B cell (primary cell): ENCODE results near the gene MOB3C.

ENCODE experiments used
- EZH2 ChIP-seq: IDR thresholded peaks from 2 replicates; pipeline ENCODE4 v1.6.1; 2012; ENCODE audit warnings: borderline replicate concordance, low read depth, mild to moderate bottlenecking, moderate library complexity, low read length; ENCODE audit not compliant: insufficient read depth, poor library complexity, severe bottlenecking
- TF ChIP-seq, protein P1 (sequence below): fragments of 200-600 bp; IDR thresholded peaks from one replicate; pipeline ENCODE4 v1.8.0; 2022; ENCODE audit warnings: antibody characterized with exemption, mild to moderate bottlenecking

- TF ChIP-seq, protein P1, sequence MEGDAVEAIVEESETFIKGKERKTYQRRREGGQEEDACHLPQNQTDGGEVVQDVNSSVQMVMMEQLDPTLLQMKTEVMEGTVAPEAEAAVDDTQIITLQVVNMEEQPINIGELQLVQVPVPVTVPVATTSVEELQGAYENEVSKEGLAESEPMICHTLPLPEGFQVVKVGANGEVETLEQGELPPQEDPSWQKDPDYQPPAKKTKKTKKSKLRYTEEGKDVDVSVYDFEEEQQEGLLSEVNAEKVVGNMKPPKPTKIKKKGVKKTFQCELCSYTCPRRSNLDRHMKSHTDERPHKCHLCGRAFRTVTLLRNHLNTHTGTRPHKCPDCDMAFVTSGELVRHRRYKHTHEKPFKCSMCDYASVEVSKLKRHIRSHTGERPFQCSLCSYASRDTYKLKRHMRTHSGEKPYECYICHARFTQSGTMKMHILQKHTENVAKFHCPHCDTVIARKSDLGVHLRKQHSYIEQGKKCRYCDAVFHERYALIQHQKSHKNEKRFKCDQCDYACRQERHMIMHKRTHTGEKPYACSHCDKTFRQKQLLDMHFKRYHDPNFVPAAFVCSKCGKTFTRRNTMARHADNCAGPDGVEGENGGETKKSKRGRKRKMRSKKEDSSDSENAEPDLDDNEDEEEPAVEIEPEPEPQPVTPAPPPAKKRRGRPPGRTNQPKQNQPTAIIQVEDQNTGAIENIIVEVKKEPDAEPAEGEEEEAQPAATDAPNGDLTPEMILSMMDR, result no peak
- TF ChIP-seq EZH2, result no peak
Measured at GRCh38 chr1:46650491-46650890, 33.9 kb upstream of the MOB3C start.
